K562 (cell line): ENCODE results near the gene KRT76. TPM values are rescaled to one million over a fixed set of nuclear protein-coding genes. Genes with fewer than 3 reads are reported as not detected.

Experiments used
- ATAC-seq: fragments of 200-7000 bp; cut with Tn5 transposase; 3 replicates; pipeline ENCODE4 v1.9.1; 2020; ENCODE audit warnings: moderate library complexity
- BruUV-seq: library from RNA; stranded (reverse); fragments of 400-500 nt; replicated peaks from 2 replicates; lab custom pipeline; 2021; lab: Mats Ljungman, UMichigan
- CTCF ChIA-PET: fragments of 300-600 bp; formaldehyde crosslinking; extraction: SDS; loops from one replicate; lab custom pipeline; 2021; ENCODE audit warnings: low intra/inter-chr PET ratio; lab: Yijun Ruan, JAX
- POLR2A ChIA-PET: fragments of 300-600, 350-650 bp; sonication (Branson Sonifier 250); formaldehyde crosslinking; extraction: SDS; loops from one replicate; lab custom pipeline; 2021; ENCODE audit warnings: antibody characterized with exemption, inconsistent platforms; lab: Yijun Ruan, JAX
- DNase-seq, 4 experiments: peaks; one replicate each; pipeline versions ENCODE4 v3.0.0 to v3.0.0-alpha.2; 2011 to 2018; ENCODE audit warnings: low spot score in 3 of 4, mixed read lengths in 3 of 4; ENCODE audit errors: extremely low read depth in 1 of 4
- FAIRE-seq: peaks from 2 replicates; lab custom pipeline; 2011; peaks lifted over from hg19 to GRCh38; lab: Jason Lieb, UNC
- H2AFZ ChIP-seq: 2 replicates; pipeline ENCODE4 v1.6.0; 2011; ENCODE audit warnings: low read depth, low read length, control low read depth, inconsistent platforms
- H3K27ac ChIP-seq: fragments of 200-600 bp; 3 replicates; pipeline ENCODE4 v1.8.0; 2011; ENCODE audit warnings: low read depth, mild to moderate bottlenecking, control low read depth, inconsistent platforms, low read length, moderate library complexity, mixed read lengths; ENCODE audit errors: extremely low read depth
- H3K27me3 ChIP-seq, 2 experiments: fragments of 300-600 bp in 1 of 2; 2 replicates in 1 of 2; 3 replicates in 1 of 2; pipeline versions ENCODE4 v1.6.0 to v1.8.0; 2011; ENCODE audit warnings: inconsistent platforms in 2 of 2, low read length in 2 of 2, mild to moderate bottlenecking in 1 of 2, mixed read lengths in 1 of 2, moderate library complexity in 1 of 2; ENCODE audit not compliant: control insufficient read depth in 2 of 2, insufficient read depth in 2 of 2
- H3K36me3 ChIP-seq: fragments of 300-600 bp; 3 replicates; pipeline ENCODE4 v1.8.0; 2011; ENCODE audit warnings: mild to moderate bottlenecking, low read length, inconsistent platforms; ENCODE audit not compliant: control insufficient read depth, insufficient read depth
- H3K4me1 ChIP-seq, 2 experiments: fragments of 200-600 bp in 1 of 2; replicated peaks in 1 of 2; 2 replicates in 1 of 2; 3 replicates in 1 of 2; pipeline versions ENCODE4 v1.5.1 to v1.8.0; 2011; ENCODE audit warnings: inconsistent platforms in 2 of 2, low read length in 2 of 2, mild to moderate bottlenecking in 1 of 2, mixed read lengths in 1 of 2, moderate library complexity in 1 of 2; ENCODE audit not compliant: control insufficient read depth in 2 of 2, insufficient read depth in 2 of 2
- H3K4me2 ChIP-seq: 2 replicates; pipeline ENCODE4 v1.6.1; 2011; ENCODE audit warnings: low read length, control low read depth, inconsistent platforms, mixed read lengths; ENCODE audit not compliant: insufficient read depth
- H3K4me3 ChIP-seq: fragments of 200-600 bp; sonication (generic), shearing (Covaris generic); 2 replicates; pipeline ENCODE4 v1.5.1; 2016; ENCODE audit warnings: control low read depth, inconsistent platforms
- H3K79me2 ChIP-seq: fragments of 200-600 bp; 3 replicates; pipeline ENCODE4 v1.8.0; 2011; ENCODE audit warnings: low read length, inconsistent platforms; ENCODE audit not compliant: control insufficient read depth, insufficient read depth
- H3K9ac ChIP-seq, 2 experiments: 2 replicates each; pipeline versions ENCODE4 v1.6.0 to v1.6.1; 2011; ENCODE audit warnings: low read depth in 2 of 2, low read length in 2 of 2, control low read depth in 1 of 2, inconsistent platforms in 1 of 2, mild to moderate bottlenecking in 1 of 2, mixed read lengths in 1 of 2; ENCODE audit not compliant: insufficient read depth in 1 of 2
- H3K9me1 ChIP-seq: one replicate; pipeline ENCODE4 v1.6.0; 2011; ENCODE audit warnings: inconsistent platforms, mild to moderate bottlenecking, low read length, moderate library complexity; ENCODE audit not compliant: control insufficient read depth, insufficient read depth
- H3K9me3 ChIP-seq: replicated peaks from 2 replicates; pipeline ENCODE4 v1.5.1; 2011; ENCODE audit warnings: low read depth, low read length, inconsistent platforms; ENCODE audit not compliant: control insufficient read depth, insufficient read depth
- H4K20me1 ChIP-seq: replicated peaks from 2 replicates; pipeline ENCODE4 v1.6.1; 2011; ENCODE audit warnings: low read length, inconsistent platforms, mixed read lengths; ENCODE audit not compliant: control insufficient read depth, insufficient read depth
- ATF3 ChIP-seq, 2 experiments: fragments of 450-650 bp in 1 of 2; sonication (generic) in 1 of 2; formaldehyde crosslinking in 1 of 2; IDR thresholded peaks in 1 of 2; conservative IDR thresholded peaks in 1 of 2; 2 replicates each; pipeline versions ENCODE4 v1.6.1 to v1.8.1; 2016 to 2023; ENCODE audit warnings: mild to moderate bottlenecking in 2 of 2, moderate library complexity in 2 of 2, inconsistent platforms in 1 of 2, missing genetic modification reagents in 1 of 2
- CBX5 ChIP-seq: IDR thresholded peaks from 2 replicates; pipeline ENCODE4 v1.6.1; 2014; ENCODE audit warnings: low read depth, borderline replicate concordance
- DIDO1 ChIP-seq: fragments of 450-650 bp; IDR thresholded peaks from 2 replicates; pipeline ENCODE4 v1.6.1; 2016; ENCODE audit warnings: low read depth, missing biosample characterization, missing genetic modification characterization
- HOXB6 ChIP-seq: fragments of 250-450 bp; sonication (Bioruptor Pico); IDR thresholded peaks from 2 replicates; pipeline ENCODE4 v1.5.1; 2022; ENCODE audit warnings: mild to moderate bottlenecking, borderline replicate concordance
- KLF16 ChIP-seq: IDR thresholded peaks from 2 replicates; pipeline ENCODE4 v1.6.1; 2016; ENCODE audit warnings: antibody characterized with exemption
- MAFF ChIP-seq: IDR thresholded peaks from 2 replicates; pipeline ENCODE4 v1.6.1; 2012; ENCODE audit warnings: low read length, improper control_type of control experiment
- MTA3 ChIP-seq: fragments of 450-650 bp; formaldehyde crosslinking; IDR thresholded peaks from 2 replicates; pipeline ENCODE4 v1.6.1; 2017; ENCODE audit warnings: mild to moderate bottlenecking, borderline replicate concordance
- RB1 ChIP-seq: fragments of 450-650 bp; IDR thresholded peaks from 2 replicates; pipeline ENCODE4 v1.6.1; 2017; ENCODE audit warnings: low read depth, mild to moderate bottlenecking
- TCF3 ChIP-seq: sonication (generic); formaldehyde crosslinking; IDR thresholded peaks from 2 replicates; pipeline ENCODE4 v1.4.0; 2020; ENCODE audit warnings: mild to moderate bottlenecking, missing genetic modification reagents
- ZFPM2 ChIP-seq: fragments of 250-450 bp; sonication (Bioruptor Pico); IDR thresholded peaks from 2 replicates; pipeline ENCODE4 v1.5.1; 2022; ENCODE audit warnings: mild to moderate bottlenecking
- ZNF212 ChIP-seq: fragments of 450-650 bp; formaldehyde crosslinking; IDR thresholded peaks from 2 replicates; pipeline ENCODE4 v1.4.0; 2020; ENCODE audit warnings: mild to moderate bottlenecking
- ZNF217 ChIP-seq: sonication (generic); formaldehyde crosslinking; IDR thresholded peaks from 2 replicates; pipeline ENCODE4 v1.8.0; 2022; ENCODE audit warnings: mild to moderate bottlenecking, missing genetic modification reagents
- ZNF696 ChIP-seq: fragments of 250-450 bp; sonication (Bioruptor Pico); conservative IDR thresholded peaks from 2 replicates; pipeline ENCODE4 v1.4.0; 2020; ENCODE audit warnings: mild to moderate bottlenecking, moderate library complexity
- ZNF764 ChIP-seq: fragments of 250-450 bp; sonication (Bioruptor Pico); IDR thresholded peaks from 2 replicates; pipeline ENCODE4 v1.4.0; 2020; ENCODE audit warnings: low read depth, mild to moderate bottlenecking, moderate library complexity
- WGBS: fragments of 100-300 bp; shearing (Covaris generic); methylation state at CpG from one replicate; pipeline ENCODE4 v1.1.6; 2016; ENCODE audit warnings: low coverage, mixed read lengths; ENCODE audit not compliant: insufficient coverage; ENCODE audit errors: missing lambda C conversion rate; 5-methylcytosine and 5-hydroxymethylcytosine counted together
- in situ Hi-C: fragments of 300-500 bp; cut with MboI; formaldehyde crosslinking; loops from 4 replicates; pipeline ENCODE4 v1.15.0; 2018; ENCODE audit warnings: inconsistent platforms, mixed read lengths
- intact Hi-C: fragments of 100-400 bp; cut with micrococcal nuclease; formaldehyde crosslinking; loops from 2 replicates; pipeline ENCODE4 v1.14.2; 2022
- polyA plus RNA-seq, 8 experiments: library from polyadenylated mRNA; depleted of rRNA in 4 of 8; stranded (reverse) in 5 of 8; unstranded in 3 of 8; fragments of >200 nt; fragmentation: Nextera tagmentation in 2 of 8; fragmentation: Illumina TruSeq in 1 of 8; extraction: Ambion mirVana in 2 of 8; extraction: Trizol in 1 of 8; gene quantifications; 2 replicates each; pipeline versions ENCODE4 v1.2.1 to v1.2.3, GENCODE V29; 2011 to 2014; ENCODE audit warnings: inconsistent platforms in 1 of 8, missing spikeins in 1 of 8
- total RNA-seq, 7 experiments: library from RNA; depleted of rRNA in 6 of 7; stranded (reverse); fragments of >200 nt in 6 of 7; fragmentation: Illumina TruSeq in 2 of 7; extraction: Trizol in 2 of 7; gene quantifications; 2 replicates each; pipeline versions ENCODE4 v1.2.1 to v1.2.3, GENCODE V29; 2011 to 2021; ENCODE audit warnings: low replicate concordance in 1 of 7
- TF ChIP-seq, protein P1 (sequence below), 2 experiments: fragments of 450-650 bp in 1 of 2; IDR thresholded peaks; 2 replicates each; pipeline ENCODE4 v1.6.1; 2011 to 2017; ENCODE audit warnings: low read depth in 2 of 2, antibody characterized with exemption in 1 of 2, borderline replicate concordance in 1 of 2, low read length in 1 of 2, mild to moderate bottlenecking in 1 of 2, mixed read lengths in 1 of 2; ENCODE audit not compliant: control insufficient read depth in 1 of 2

The KRT76 gene
- total and polyA plus RNA-seq, 9 of the 15 experiments (the other 6 are each of a cell fraction or from before 2014, with no cell fraction given), result not detected

DNA sequence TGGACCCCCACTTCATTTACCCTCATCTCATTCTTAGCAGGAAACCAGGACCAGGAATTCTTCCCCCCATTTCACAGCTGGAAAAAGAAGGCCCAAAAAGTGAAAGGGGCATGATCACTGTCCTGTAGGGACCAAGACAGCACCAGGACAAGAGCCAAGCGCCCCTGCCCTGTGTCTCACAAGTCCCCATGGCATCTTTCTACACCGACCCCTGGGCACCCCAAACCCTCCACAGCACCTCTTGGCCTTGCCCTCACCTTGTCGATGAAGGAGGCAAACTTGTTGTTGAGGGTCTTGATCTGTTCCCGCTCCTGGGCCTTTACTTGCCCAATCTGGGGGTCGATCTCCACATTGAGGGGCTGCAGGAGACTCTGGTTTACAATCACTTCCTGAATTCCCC, 710 bp downstream of the KRT76 start:
- in situ Hi-C loops, result no loop called here
- TF ChIP-seq HOXB6 (CRISPR knock-in tag) (no peak), ZFPM2 (CRISPR knock-in tag) (no peak), MAFF (no peak), ZNF764 (CRISPR knock-in tag) (no peak), MTA3 (no peak), ATF3 (IDR thresholded peaks at IDR 0.05) (no peak), ATF3 (CRISPR knock-in tag; conservative IDR thresholded peaks at IDR 0.05) (no peak), DIDO1 (tag) (no peak), ZNF217 (CRISPR knock-in tag) (no peak), ZNF212 (CRISPR knock-in tag) (no peak), CBX5 (no peak), KLF16 (no peak), TCF3 (CRISPR knock-in tag) (no peak), ZNF696 (CRISPR knock-in tag) (no peak), RB1 (no peak)
- TF ChIP-seq, protein P1, sequence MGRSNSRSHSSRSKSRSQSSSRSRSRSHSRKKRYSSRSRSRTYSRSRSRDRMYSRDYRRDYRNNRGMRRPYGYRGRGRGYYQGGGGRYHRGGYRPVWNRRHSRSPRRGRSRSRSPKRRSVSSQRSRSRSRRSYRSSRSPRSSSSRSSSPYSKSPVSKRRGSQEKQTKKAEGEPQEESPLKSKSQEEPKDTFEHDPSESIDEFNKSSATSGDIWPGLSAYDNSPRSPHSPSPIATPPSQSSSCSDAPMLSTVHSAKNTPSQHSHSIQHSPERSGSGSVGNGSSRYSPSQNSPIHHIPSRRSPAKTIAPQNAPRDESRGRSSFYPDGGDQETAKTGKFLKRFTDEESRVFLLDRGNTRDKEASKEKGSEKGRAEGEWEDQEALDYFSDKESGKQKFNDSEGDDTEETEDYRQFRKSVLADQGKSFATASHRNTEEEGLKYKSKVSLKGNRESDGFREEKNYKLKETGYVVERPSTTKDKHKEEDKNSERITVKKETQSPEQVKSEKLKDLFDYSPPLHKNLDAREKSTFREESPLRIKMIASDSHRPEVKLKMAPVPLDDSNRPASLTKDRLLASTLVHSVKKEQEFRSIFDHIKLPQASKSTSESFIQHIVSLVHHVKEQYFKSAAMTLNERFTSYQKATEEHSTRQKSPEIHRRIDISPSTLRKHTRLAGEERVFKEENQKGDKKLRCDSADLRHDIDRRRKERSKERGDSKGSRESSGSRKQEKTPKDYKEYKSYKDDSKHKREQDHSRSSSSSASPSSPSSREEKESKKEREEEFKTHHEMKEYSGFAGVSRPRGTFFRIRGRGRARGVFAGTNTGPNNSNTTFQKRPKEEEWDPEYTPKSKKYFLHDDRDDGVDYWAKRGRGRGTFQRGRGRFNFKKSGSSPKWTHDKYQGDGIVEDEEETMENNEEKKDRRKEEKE (IDR thresholded peaks at IDR 0.05; ENCODE audit: borderline replicate concordance in 1 of 2, control insufficient read depth in 1 of 2, low read depth in 2 of 2, low read length in 1 of 2), result no peak
- no peaks in the 10 kb centered on the region for H3K9me3 ChIP-seq
- no peak for ATAC-seq
- H3K27ac ChIP-seq, result no peak overlapping the region
- no peak overlapping the region for H2AFZ ChIP-seq
- 0% methylated on average over 5 of the region's 5 CpGs for WGBS
- no peaks in the 10 kb centered on the region for H3K79me2 ChIP-seq
- H3K9me1 ChIP-seq, result no peaks in the 10 kb centered on the region
- no peak for DNase-seq
- no peak for FAIRE-seq
- no TSS peak for BruUV-seq
- peaks cover 26 to 79% of the 10 kb centered on the region in 2 experiments; a peak in 4 of 5 replicates for H3K27me3 ChIP-seq
- POLR2A ChIA-PET, result interaction anchor here (1.0 kb wide), 2 partner anchors 12 to 21 kb away, joined by 3 read pairs; no protein-coding TSS in a partner anchor
- no peak overlapping the region for H3K9ac ChIP-seq
- H3K4me1 ChIP-seq, result no peaks in the 10 kb centered on the region
- CTCF ChIA-PET, result no interaction called here
- H3K4me2 ChIP-seq, result no peak overlapping the region
- H3K4me3 ChIP-seq, result no peak overlapping the region
- intact Hi-C loops, result no loop called here
- no peaks in the 10 kb centered on the region; the same call in none of the 2 replicates for H4K20me1 ChIP-seq
- H3K36me3 ChIP-seq, result no peaks in the 10 kb centered on the region
